ENCODE results near the gene ID3. TPM values are rescaled to one million over a fixed set of nuclear protein-coding genes. Genes with fewer than 3 reads are reported as not detected.
A peak's percentile ranks its signal among the peaks of the same experiment; 100 is the strongest.

Gene ID3
- total RNA-seq (2014; rRNA removed; shearing (Covaris generic)): 543 and 586 TPM in 2 replicates

- DNase-seq (ENCODE audit: low spot score): peak; percentile 96
Measured at GRCh38 chr1:23559136-23559984, at the start of gene ID3. Gene ID3, minus strand, starts transcription at chr1:23559501. Its CDS starts 75 bp downstream, at chr1:23559426.

- DNase-seq (ENCODE audit: low spot score): no peak
Measured at GRCh38 chr1:23607944-23608343, 48.6 kb upstream of the ID3 start.

- DNase-seq (ENCODE audit: low spot score): no peak
Measured at GRCh38 chr1:23601968-23602876, 42.9 kb upstream of the ID3 start.

GRCh38 chr1:23601135-23601967, 42.0 kb upstream of the ID3 start:
- DNase-seq (ENCODE audit: low spot score): no peak

- no peak for DNase-seq (ENCODE audit: low spot score)
Measured at GRCh38 chr1:23600283-23600682, 41.0 kb upstream of the ID3 start.

GRCh38 chr1:23599125-23599524, 39.8 kb upstream of the ID3 start:
- no peak for DNase-seq (ENCODE audit: low spot score)

GRCh38 chr1:23598424-23598823, 39.1 kb upstream of the ID3 start:
- no peak for DNase-seq (ENCODE audit: low spot score)

GRCh38 chr1:23597635-23598388, 38.5 kb upstream of the ID3 start:
- DNase-seq (ENCODE audit: low spot score): no peak

GRCh38 chr1:23596382-23597358, 37.4 kb upstream of the ID3 start:
- DNase-seq (ENCODE audit: low spot score): no peak

- no peak for DNase-seq (ENCODE audit: low spot score)
Measured at GRCh38 chr1:23594927-23595353, 35.6 kb upstream of the ID3 start.

GRCh38 chr1:23594149-23594907, 35.0 kb upstream of the ID3 start:
- DNase-seq (ENCODE audit: low spot score): no peak

GRCh38 chr1:23593556-23594148, 34.4 kb upstream of the ID3 start:
- DNase-seq (ENCODE audit: low spot score): no peak

- no peak for DNase-seq (ENCODE audit: low spot score)
Measured at GRCh38 chr1:23593042-23593521, 33.8 kb upstream of the ID3 start.

GRCh38 chr1:23592209-23592892, 33.0 kb upstream of the ID3 start:
- DNase-seq (ENCODE audit: low spot score): no peak

GRCh38 chr1:23591460-23592208, 32.3 kb upstream of the ID3 start:
- DNase-seq (ENCODE audit: low spot score): no peak

- DNase-seq (ENCODE audit: low spot score): no peak
Measured at GRCh38 chr1:23590058-23590783, 30.9 kb upstream of the ID3 start.

All from H4 (cell line).